CD4-positive, alpha-beta T cell treated with Interferon gamma for 1 hour (primary cell): ENCODE data around the gene FUT4.
"Not testable (repeated sequence)": the region's sequence is repeated elsewhere in the genome, so short reads cannot be mapped to it uniquely, and the experiment has no call there.

Experiments used
- DNase-seq: peaks from one replicate; pipeline ENCODE4 v3.0.0-alpha.2; 2020

FUT4 gene

GRCh38 chr11:94533696-94534630, 9.8 kb upstream of the FUT4 start:
- DNase-seq, result no peak

- no peak for DNase-seq
Measured at GRCh38 chr11:94536386-94536785, 7.3 kb upstream of the FUT4 start.

GRCh38 chr11:94537031-94537600, 6.6 kb upstream of the FUT4 start:
- no peak for DNase-seq

GRCh38 chr11:94539420-94539819, 4.3 kb upstream of the FUT4 start:
- no peak for DNase-seq

GRCh38 chr11:94544646-94545263, 1.0 kb downstream of the FUT4 start:
- peak; percentile 6 for DNase-seq

- no peak for DNase-seq
Measured at GRCh38 chr11:94545264-94546161, 1.8 kb downstream of the FUT4 start.

GRCh38 chr11:94546162-94546470, 2.4 kb downstream of the FUT4 start:
- DNase-seq, result no peak

- no peak for DNase-seq
Measured at GRCh38 chr11:94546886-94547285, 3.2 kb downstream of the FUT4 start.

- DNase-seq, result no peak
Measured at GRCh38 chr11:94549146-94549545, 5.4 kb downstream of the FUT4 start.

GRCh38 chr11:94550513-94550912, 6.8 kb downstream of the FUT4 start:
- no peak for DNase-seq

- no peak for DNase-seq
Measured at GRCh38 chr11:94553938-94554337, 10.2 kb downstream of the FUT4 start.

GRCh38 chr11:94555752-94556329, 12.1 kb downstream of the FUT4 start:
- DNase-seq, result not testable (repeated sequence)

- DNase-seq, result no peak
Measured at GRCh38 chr11:94557421-94557820, 13.7 kb downstream of the FUT4 start.

- DNase-seq, result no peak
Measured at GRCh38 chr11:94557992-94558391, 14.3 kb downstream of the FUT4 start.

GRCh38 chr11:94558468-94558867, 14.7 kb downstream of the FUT4 start:
- DNase-seq, result no peak

GRCh38 chr11:94558932-94559331, 15.2 kb downstream of the FUT4 start:
- no peak for DNase-seq

GRCh38 chr11:94559361-94559760, 15.6 kb downstream of the FUT4 start:
- no peak for DNase-seq

- no peak for DNase-seq
Measured at GRCh38 chr11:94560834-94561233, 17.1 kb downstream of the FUT4 start.

GRCh38 chr11:94563176-94563847, 19.6 kb downstream of the FUT4 start:
- no peak for DNase-seq

- DNase-seq, result no peak
Measured at GRCh38 chr11:94563848-94564467, 20.2 kb downstream of the FUT4 start.

- DNase-seq, result no peak
Measured at GRCh38 chr11:94567181-94567670, 23.5 kb downstream of the FUT4 start, which contains the start of gene PIWIL4. PIWIL4 (plus strand) TSS chr11:94567368; CDS start chr11:94567519, 151 bp downstream.
